Spleen (tissue), 13 donors: ENCODE data around the gene TNRC6B. TPM values are rescaled to one million over a fixed set of nuclear protein-coding genes. Genes with fewer than 3 reads are reported as not detected.
A peak's percentile ranks its signal among the peaks of the same experiment; 100 is the strongest.

ENCODE experiments used
- DNase-seq: peaks from one replicate; pipeline ENCODE4 v3.0.0-alpha.2; 2020
- H3K27ac ChIP-seq, 8 donors: fragments of 200-600 bp; sonication (generic) in 7 of 8; 1 replicate in 4 of 8; 2 replicates in 4 of 8; pipeline versions ENCODE4 v1.5.0 to v1.8.0; 2016 to 2021; ENCODE audit warnings: inconsistent platforms in 4 of 8, mild to moderate bottlenecking in 4 of 8, moderate library complexity in 1 of 8
- H3K27me3 ChIP-seq, 7 donors: fragments of 200-600 bp; sonication (generic) in 6 of 7; replicated peaks in 1 of 7; 1 replicate in 4 of 7; 2 replicates in 3 of 7; pipeline versions ENCODE4 v1.5.0 to v1.8.0; 2016 to 2021; ENCODE audit warnings: inconsistent platforms in 3 of 7, mild to moderate bottlenecking in 1 of 7
- H3K36me3 ChIP-seq, 6 donors: fragments of 200-600 bp; sonication (generic) in 5 of 6; 1 replicate in 4 of 6; 2 replicates in 2 of 6; pipeline versions ENCODE4 v1.5.0 to v1.8.0; 2016 to 2021; ENCODE audit warnings: inconsistent platforms in 2 of 6
- H3K4me1 ChIP-seq, 6 donors: fragments of 200-600 bp; sonication (generic) in 5 of 6; 1 replicate in 3 of 6; 2 replicates in 3 of 6; pipeline versions ENCODE4 v1.5.0 to v1.8.0; 2016 to 2021; ENCODE audit warnings: inconsistent platforms in 3 of 6
- H3K4me3 ChIP-seq, 8 donors: fragments of 200-600 bp; sonication (generic) in 7 of 8; 1 replicate in 4 of 8; 2 replicates in 4 of 8; pipeline versions ENCODE4 v1.5.0 to v1.8.0; 2016 to 2021; ENCODE audit warnings: inconsistent platforms in 4 of 8, mild to moderate bottlenecking in 4 of 8, moderate library complexity in 2 of 8
- H3K9me3 ChIP-seq, 8 donors: fragments of 200-600 bp; sonication (generic) in 7 of 8; 1 replicate in 4 of 8; 2 replicates in 4 of 8; pipeline versions ENCODE4 v1.5.0 to v1.8.0; 2016 to 2021; ENCODE audit warnings: inconsistent platforms in 4 of 8
- CTCF ChIP-seq, 11 experiments: fragments of 200-600 bp in 7 of 11; fragments of 450-650 bp in 4 of 11; sonication (generic) in 4 of 11; IDR thresholded peaks in 8 of 11; conservative IDR thresholded peaks in 3 of 11; 1 replicate in 7 of 11; 2 replicates in 4 of 11; pipeline versions ENCODE4 v1.4.0 to v1.8.0; 2016 to 2021; ENCODE audit warnings: antibody characterized with exemption in 11 of 11, inconsistent platforms in 4 of 11, mild to moderate bottlenecking in 1 of 11
- POLR2A ChIP-seq, 3 donors: fragments of 450-650 bp; IDR thresholded peaks; one replicate each; pipeline ENCODE4 v1.5.1; 2017; ENCODE audit warnings: antibody characterized with exemption in 3 of 3, mild to moderate bottlenecking in 1 of 3
- POLR2AphosphoS5 ChIP-seq, 3 donors: sonication (generic); formaldehyde crosslinking; IDR thresholded peaks; one replicate each; pipeline ENCODE4 v1.5.1; 2017; ENCODE audit warnings: antibody characterized with exemption in 3 of 3
- WGBS, 5 donors: extraction: QIAGEN DNeasy Blood & Tissue Kit in 3 of 5; methylation state at CpG; one replicate each; pipeline versions ENCODE4 v1.1.5 to v1.1.7; 2013 to 2018; 5-methylcytosine and 5-hydroxymethylcytosine counted together
- intact Hi-C: fragments of 100-400 bp; cut with DNase I; formaldehyde crosslinking; loops from one replicate; pipeline ENCODE4 v1.15.0; 2023; ENCODE audit warnings: low total_unique reads
- long read RNA-seq, 2 donors: transcript quantifications; one replicate each; lab custom pipeline, GENCODE V29; 2026
- polyA plus RNA-seq, 3 donors: library from polyadenylated mRNA; stranded (reverse); fragments of 200-250 nt; gene quantifications; one replicate each; pipeline ENCODE4 v1.2.1, GENCODE V29; 2013
- total RNA-seq, 7 donors: library from RNA; depleted of rRNA in 3 of 7; stranded (reverse); fragments of >200 nt in 3 of 7; fragmentation: NEBNext Ultra II Directional in 4 of 7; extraction: Animal tissue kit (Norgen Biotek cat#: 25700) in 4 of 7; gene quantifications; one replicate each; pipeline versions ENCODE4 v1.1.0 to v1.2.1, GENCODE V29; 2016 to 2021
- donor health status: healthy with polysubstance abuse.
- donor health status: DM: no; HTN: no; CAD: no; lungs with moderate emphysema.
- donor health status: DM: no; HTN: no; CAD: no.
- donor health status: Bipolar disorder and iron deficiency.
- donor health status: healthy.
- donor health status: DM: no; HTN: no; CAD: no.
- donor health status: DM: yes; HTN: yes; CAD: no.

TNRC6B gene
- total RNA-seq (100 to 1,000 TPM in 4 of 7 donors, 10 to 100 TPM in 3; 85.1 to 221 (median 103) TPM), polyA plus RNA-seq (10 to 100 TPM in 1 of 3 donors, 1 to 10 TPM in 2; 1.2 to 17.7 (median 1.7) TPM)
- long read RNA-seq, donor 1: 0 reads
- long read RNA-seq, donor 2, partial matches to known transcripts: 0 of 1 reads
- long read RNA-seq, donor 2, other reads (novel, unspliced or antisense): 0 of 1 reads

DNA sequence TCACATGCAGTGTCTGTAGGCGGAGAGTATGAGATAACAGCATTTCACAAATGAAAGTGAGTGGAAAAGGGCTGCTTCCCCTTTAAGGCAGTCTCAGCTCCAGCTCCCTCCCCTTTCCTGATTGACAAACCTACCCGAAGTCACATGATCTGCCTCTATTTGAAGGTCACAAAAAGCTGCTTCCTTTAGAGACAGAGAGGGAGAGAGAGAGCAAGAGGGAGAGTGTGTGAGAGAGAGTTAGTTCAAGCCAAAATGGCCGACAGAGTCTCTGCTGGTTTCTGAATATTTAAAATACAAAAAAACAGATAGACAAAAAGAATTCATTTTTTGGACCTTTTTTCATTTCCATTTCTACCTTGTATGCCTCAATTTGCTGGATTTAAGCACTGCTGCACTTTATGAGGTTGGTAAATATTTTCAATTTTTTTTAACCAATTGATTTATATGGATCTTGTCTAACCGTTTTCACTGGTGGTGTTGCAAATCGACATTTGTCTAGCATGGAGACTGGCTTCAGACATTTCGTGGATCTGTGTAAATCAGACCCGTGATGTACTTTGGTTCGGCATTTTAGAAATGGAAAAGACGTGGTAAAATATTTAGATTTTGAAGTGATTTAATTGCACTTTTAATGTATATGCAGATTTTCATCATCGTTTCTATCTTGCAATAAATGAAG, at the start of gene TNRC6B:
TNRC6B (plus strand) TSS at position 188 of the 679 bp plus-strand sequence; CDS start at position 399, 211 bp downstream.
- DNase-seq: peak; percentile 76
- peak within 1 kb of the TSS; percentile 63 to 89 (median 85) for H3K27ac ChIP-seq
- TF ChIP-seq CTCF (IDR thresholded peaks at IDR 0.05 in 8 of 11, conservative IDR thresholded peaks at IDR 0.05 in 3 of 11) (peak in 2 of 11 experiments; percentile 8 to 24), POLR2A (IDR thresholded peaks at IDR 0.05) (peak; percentile 77 to 99 (median 96)), POLR2AphosphoS5 (IDR thresholded peaks at IDR 0.05) (peak; percentile 35 to 99 (median 51))
- H3K27me3 ChIP-seq: no peaks in the 10 kb centered on the region
- intact Hi-C loops: loop anchor here (5.0 to 10.0 kb wide), 2 partner anchors 131 to 167 kb away; partner anchors contain the start of gene ADSL
- 0 to 1% (median 0%) methylated on average over 10 of the region's 10 CpGs for WGBS, 5 donors
- peak within 1 kb of the TSS; percentile 52 to 86 (median 64) for H3K4me3 ChIP-seq
- H3K36me3 ChIP-seq: no peaks in the 10 kb centered on the region
- no peaks in the 10 kb centered on the region for H3K9me3 ChIP-seq
- peaks cover 29 to 78% (median 64%) of the 10 kb centered on the region in 6 donors for H3K4me1 ChIP-seq

- Histone ChIP-seq H3K4me3 (no peak overlapping the region), H3K36me3 (peaks cover 0 to 76% (median 18%) of the 10 kb centered on the region in 6 donors), H3K9me3 (no peaks in the 10 kb centered on the region), H3K4me1 (peaks cover 0 to 20% (median 8%) of the 10 kb centered on the region in 6 donors), H3K27me3 (no peaks in the 10 kb centered on the region), H3K27ac (peak overlapping the region in 3 of 8 donors; percentile 11 to 55 (median 30))
- WGBS, 5 donors: 26 to 40% (median 33%) methylated on average over 4 of the region's 4 CpGs
- DNase-seq: no peak
- TF ChIP-seq POLR2AphosphoS5 (IDR thresholded peaks at IDR 0.05) (peak in 1 of 3 donors; percentile 57), POLR2A (IDR thresholded peaks at IDR 0.05) (no peak), CTCF (IDR thresholded peaks at IDR 0.05 in 8 of 11, conservative IDR thresholded peaks at IDR 0.05 in 3 of 11) (no peak)
- intact Hi-C loops: no loop called here
Measured at GRCh38 chr22:40128989-40129388, 48.7 kb upstream of the TNRC6B start.

GRCh38 chr22:40137132-40137531, 40.6 kb upstream of the TNRC6B start:
- Histone ChIP-seq H3K4me1 (no peaks in the 10 kb centered on the region), H3K36me3 (peaks cover 0 to 84% (median 16%) of the 10 kb centered on the region in 6 donors), H3K4me3 (no peak overlapping the region), H3K27me3 (no peaks in the 10 kb centered on the region), H3K27ac (no peak overlapping the region), H3K9me3 (no peaks in the 10 kb centered on the region)
- TF ChIP-seq CTCF (IDR thresholded peaks at IDR 0.05 in 8 of 11, conservative IDR thresholded peaks at IDR 0.05 in 3 of 11) (no peak), POLR2AphosphoS5 (IDR thresholded peaks at IDR 0.05) (no peak), POLR2A (IDR thresholded peaks at IDR 0.05) (no peak)
- intact Hi-C loops: no loop called here
- 91 to 97% (median 94%) methylated on average over 4 of the region's 4 CpGs for WGBS, 5 donors
- DNase-seq: no peak

GRCh38 chr22:40138866-40139265, 38.9 kb upstream of the TNRC6B start:
- no peak for TF ChIP-seq POLR2A (IDR thresholded peaks at IDR 0.05)
- TF ChIP-seq CTCF (IDR thresholded peaks at IDR 0.05 in 8 of 11, conservative IDR thresholded peaks at IDR 0.05 in 3 of 11): no peak
- TF ChIP-seq POLR2AphosphoS5 (IDR thresholded peaks at IDR 0.05): no peak
- Histone ChIP-seq H3K36me3 (peaks cover 0 to 88% (median 18%) of the 10 kb centered on the region in 6 donors), H3K27ac (no peak overlapping the region), H3K4me3 (no peak overlapping the region), H3K9me3 (no peaks in the 10 kb centered on the region), H3K4me1 (no peaks in the 10 kb centered on the region), H3K27me3 (no peaks in the 10 kb centered on the region)
- intact Hi-C loops: no loop called here
- no peak for DNase-seq
